Bronchial epithelial cell (primary cell): ENCODE data around the gene ABCC1. TPM values are rescaled to one million over a fixed set of nuclear protein-coding genes. Genes with fewer than 3 reads are reported as not detected.

Experiments
- DNase-seq: peaks from one replicate; pipeline ENCODE4 v3.0.0-alpha.2; 2010; ENCODE audit warnings: low read depth
- FAIRE-seq: peaks from 2 replicates; lab custom pipeline; 2011; peaks lifted over from hg19 to GRCh38; lab: Jason Lieb, UNC
- H3K27me3 ChIP-seq: 2 replicates; pipeline ENCODE4 v1.5.1; 2011; ENCODE audit warnings: low read length; ENCODE audit not compliant: control insufficient read depth, insufficient read depth
- H3K36me3 ChIP-seq: 2 replicates; pipeline ENCODE4 v1.5.1; 2011; ENCODE audit warnings: low read length; ENCODE audit not compliant: control insufficient read depth, insufficient read depth
- H3K4me3 ChIP-seq: 2 replicates; pipeline ENCODE4 v1.5.1; 2011; ENCODE audit warnings: mild to moderate bottlenecking, low read depth, low read length, control low read depth
- CTCF ChIP-seq: IDR thresholded peaks from 2 replicates; pipeline ENCODE4 v1.5.1; 2011; ENCODE audit warnings: mild to moderate bottlenecking, moderate library complexity, low read length, control low read depth, inconsistent platforms; ENCODE audit not compliant: insufficient read depth, severe bottlenecking
- total RNA-seq: library from RNA; depleted of rRNA; stranded (reverse); fragments of >200 nt; gene quantifications from 2 replicates; pipeline ENCODE4 v1.2.1, GENCODE V29; 2014

ABCC1 gene
- total RNA-seq, 1 donor from 2014 or later: 31.3 TPM

GRCh38 chr16:16162591-16162990 lies 213.2 kb downstream of the ABCC1 start:
- TF ChIP-seq CTCF: no peak

GRCh38 chr16:16163109-16163508 lies 213.7 kb downstream of the ABCC1 start:
- Histone ChIP-seq H3K4me3 (no peak overlapping the region), H3K27me3 (no peaks in the 10 kb centered on the region), H3K36me3 (no peaks in the 10 kb centered on the region)
- no peak for FAIRE-seq
- no peak for TF ChIP-seq CTCF
- DNase-seq: no peak

More at GRCh38 chr16:16162591-16162990, 213.2 kb downstream of the ABCC1 start:
- DNase-seq: no peak
- Histone ChIP-seq H3K27me3 (no peaks in the 10 kb centered on the region), H3K4me3 (no peak overlapping the region), H3K36me3 (no peaks in the 10 kb centered on the region)
- FAIRE-seq: peak; percentile 36

GRCh38 chr16:16163571-16163970 lies 214.2 kb downstream of the ABCC1 start:
- H3K36me3 ChIP-seq: no peaks in the 10 kb centered on the region
- H3K27me3 ChIP-seq: no peaks in the 10 kb centered on the region
- no peak for TF ChIP-seq CTCF
- no peak overlapping the region for H3K4me3 ChIP-seq
- FAIRE-seq (no peak), DNase-seq (no peak)

- FAIRE-seq (no peak), DNase-seq (no peak)
- Histone ChIP-seq H3K27me3 (no peaks in the 10 kb centered on the region), H3K36me3 (no peaks in the 10 kb centered on the region), H3K4me3 (no peak overlapping the region)
- TF ChIP-seq CTCF: no peak
These were observed 214.8 kb downstream of the ABCC1 start for GRCh38 chr16:16164243-16164642.

- H3K36me3 ChIP-seq: no peaks in the 10 kb centered on the region
- H3K4me3 ChIP-seq: no peak overlapping the region
- FAIRE-seq (no peak), DNase-seq (no peak)
- H3K27me3 ChIP-seq: no peaks in the 10 kb centered on the region
- no peak for TF ChIP-seq CTCF
These were observed 216.7 kb downstream of the ABCC1 start for GRCh38 chr16:16166085-16166484.

- H3K4me3 ChIP-seq: no peak overlapping the region
- DNase-seq (no peak), FAIRE-seq (no peak)
- no peak for TF ChIP-seq CTCF
- H3K36me3 ChIP-seq: no peaks in the 10 kb centered on the region
- no peaks in the 10 kb centered on the region for H3K27me3 ChIP-seq
These were observed 217.5 kb downstream of the ABCC1 start for GRCh38 chr16:16166949-16167348.
